HG03342 (cell line): Measurements from ENCODE around the gene MEPCE.

ENCODE experiments used
- ATAC-seq: cut with Tn5 transposase; IDR thresholded peaks from one replicate; pipeline ENCODE4 v1.9.1; 2021; ENCODE audit warnings: mild to moderate bottlenecking, moderate library complexity; ENCODE audit not compliant: unreplicated experiment

Gene MEPCE

DNA sequence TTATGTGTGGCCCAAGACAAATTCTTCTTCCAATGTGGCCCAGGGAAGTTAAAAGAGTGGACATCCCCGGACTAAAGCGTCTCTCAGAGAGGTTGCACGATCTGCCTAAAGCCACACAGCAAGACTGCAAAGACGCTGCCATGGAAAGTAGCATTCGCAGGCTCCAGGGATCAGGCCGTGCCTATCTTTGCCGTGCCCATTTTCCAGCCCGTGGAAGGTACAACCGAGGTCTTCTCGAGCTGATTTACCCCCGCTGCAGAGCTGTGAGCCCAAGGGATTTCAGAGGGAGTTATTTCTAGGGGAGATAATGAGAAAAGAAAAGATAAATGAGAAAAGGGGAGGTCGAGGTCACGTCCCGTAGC lies 53.1 kb downstream of the MEPCE start:
- no peak for ATAC-seq

DNA sequence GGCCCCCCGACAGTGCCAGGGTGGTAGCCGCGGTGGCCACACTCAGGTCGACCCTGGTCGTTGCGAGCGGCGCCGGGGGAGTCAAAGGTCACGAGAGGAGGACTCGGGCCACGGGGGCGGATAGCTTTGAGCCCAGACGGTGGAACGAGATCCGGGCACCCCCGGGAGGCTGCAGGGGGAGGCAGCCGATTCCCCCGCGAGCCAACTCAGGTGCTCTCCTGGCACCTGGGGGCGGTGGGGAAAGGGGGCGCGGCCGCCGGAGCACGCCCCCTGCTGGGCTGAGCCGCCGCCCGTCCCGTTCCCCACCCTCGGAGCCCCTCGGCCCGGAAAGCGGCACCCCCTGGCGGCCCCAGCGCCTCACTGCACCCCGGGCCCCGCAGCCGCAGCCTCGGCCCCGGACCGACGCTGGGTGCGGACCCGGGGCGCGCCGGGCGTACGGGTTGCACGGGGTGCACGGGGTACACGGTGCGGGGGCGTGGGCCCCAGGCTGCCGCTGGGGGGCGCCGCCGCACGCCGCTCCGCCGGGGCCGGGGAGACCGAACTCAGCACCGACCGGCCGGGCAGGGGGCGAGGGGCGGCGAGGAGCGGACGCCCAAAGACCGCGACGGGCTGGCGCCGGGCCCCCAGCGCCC lies 53.6 kb downstream of the MEPCE start:
- peak; percentile 44 for ATAC-seq
